HepG2 (cell line): Measurements from ENCODE around the gene MRPL2. TPM values are rescaled to one million over a fixed set of nuclear protein-coding genes. Genes with fewer than 3 reads are reported as not detected.

Source experiments
- ATAC-seq: fragments of 200-7000 bp; cut with Tn5 transposase; 3 replicates; pipeline ENCODE4 v1.9.1; 2020; ENCODE audit warnings: mild to moderate bottlenecking, moderate library complexity
- BruUV-seq: library from RNA; stranded (reverse); fragments of 400-500 nt; replicated peaks from 2 replicates; lab custom pipeline; 2021; lab: Mats Ljungman, UMichigan
- CTCF ChIA-PET: fragments of 300-600 bp; formaldehyde crosslinking; extraction: SDS; loops from one replicate; lab custom pipeline; 2021; ENCODE audit warnings: low total read pairs, inconsistent platforms, low intra/inter-chr PET ratio; lab: Yijun Ruan, JAX
- POLR2A ChIA-PET: fragments of 350-600 bp; sonication (Branson Sonifier 250); formaldehyde crosslinking; loops from one replicate; lab custom pipeline; 2020; ENCODE audit warnings: antibody characterized with exemption, inconsistent platforms; lab: Yijun Ruan, JAX
- DNase-seq: peaks from one replicate; pipeline ENCODE4 v3.0.0-alpha.2; 2015; ENCODE audit warnings: low spot score
- FAIRE-seq: peaks from 3 replicates; lab custom pipeline; 2011; peaks lifted over from hg19 to GRCh38; lab: Jason Lieb, UNC
- H2AFZ ChIP-seq: one replicate; pipeline ENCODE4 v1.6.1; 2011; ENCODE audit warnings: low read length, inconsistent platforms
- H3K27ac ChIP-seq: fragments of 300-600 bp; 3 replicates; pipeline ENCODE4 v1.8.0; 2011; ENCODE audit warnings: mixed run types, mild to moderate bottlenecking, mixed read lengths, low read length, inconsistent platforms; ENCODE audit not compliant: insufficient read depth; ENCODE audit errors: extremely low read length
- H3K27me3 ChIP-seq, 2 experiments: fragments of 200-600 bp in 1 of 2; 2 replicates in 1 of 2; 3 replicates in 1 of 2; pipeline versions ENCODE4 v1.6.0 to v1.8.0; 2011; ENCODE audit warnings: low read length in 2 of 2, mild to moderate bottlenecking in 2 of 2, moderate library complexity in 2 of 2, inconsistent platforms in 1 of 2; ENCODE audit not compliant: insufficient read depth in 2 of 2, control insufficient read depth in 1 of 2
- H3K36me3 ChIP-seq, 2 experiments: fragments of 200-600 bp in 1 of 2; replicated peaks in 1 of 2; 2 replicates in 1 of 2; 3 replicates in 1 of 2; pipeline versions ENCODE4 v1.5.1 to v1.8.0; 2011; ENCODE audit warnings: low read length in 2 of 2, inconsistent platforms in 1 of 2; ENCODE audit not compliant: insufficient read depth in 2 of 2, control insufficient read depth in 1 of 2
- H3K4me1 ChIP-seq: 2 replicates; pipeline ENCODE4 v1.5.1; 2012; ENCODE audit warnings: low read length, inconsistent platforms; ENCODE audit not compliant: insufficient read depth
- H3K4me2 ChIP-seq: 2 replicates; pipeline ENCODE4 v1.6.0; 2011; ENCODE audit warnings: low read depth, low read length, inconsistent platforms
- H3K4me3 ChIP-seq, 3 experiments: fragments of 200-600 bp in 1 of 3; sonication (generic), shearing (Covaris generic) in 1 of 3; replicated peaks in 1 of 3; 2 replicates each; pipeline ENCODE4 v1.5.1; 2011 to 2016; ENCODE audit warnings: low read length in 3 of 3, inconsistent platforms in 2 of 3, low read depth in 2 of 3, mild to moderate bottlenecking in 2 of 3, control low read depth in 1 of 3, mixed read lengths in 1 of 3; ENCODE audit not compliant: insufficient read depth in 1 of 3
- H3K79me2 ChIP-seq: one replicate; pipeline ENCODE4 v1.6.1; 2011; ENCODE audit warnings: low read length, inconsistent platforms; ENCODE audit not compliant: insufficient read depth
- H3K9ac ChIP-seq: 2 replicates; pipeline ENCODE4 v1.6.0; 2011; ENCODE audit warnings: mild to moderate bottlenecking, low read depth, low read length, inconsistent platforms; ENCODE audit not compliant: insufficient read depth
- H3K9me3 ChIP-seq: 2 replicates; pipeline ENCODE4 v1.5.1; 2012; ENCODE audit warnings: mild to moderate bottlenecking, low read length
- H4K20me1 ChIP-seq: 2 replicates; pipeline ENCODE4 v1.6.0; 2011; ENCODE audit warnings: inconsistent platforms, mild to moderate bottlenecking, low read length, moderate library complexity; ENCODE audit not compliant: insufficient read depth
- RAD21 ChIP-seq: fragments of 450-650 bp; formaldehyde crosslinking; IDR thresholded peaks from 2 replicates; pipeline ENCODE4 v1.5.0; 2020; ENCODE audit warnings: mild to moderate bottlenecking
- RBM22 ChIP-seq: fragments of 200-400 bp; formaldehyde crosslinking; optimal IDR thresholded peaks from 2 replicates; pipeline ENCODE3; 2017; ENCODE audit warnings: mild to moderate bottlenecking, low read length, moderate library complexity
- STAG1 ChIP-seq: sonication (generic); formaldehyde crosslinking; IDR thresholded peaks from 2 replicates; pipeline ENCODE4 v1.4.0; 2020; ENCODE audit warnings: missing genetic modification reagents
- SUZ12 ChIP-seq: fragments of 150-350 bp; IDR thresholded peaks from 2 replicates; pipeline ENCODE4 v1.6.1; 2014; ENCODE audit warnings: low read depth, low read length
- XRCC5 ChIP-seq: fragments of 200-400 bp; formaldehyde crosslinking; optimal IDR thresholded peaks from 2 replicates; pipeline ENCODE3; 2017; ENCODE audit warnings: mild to moderate bottlenecking, low read length
- ZNF232 ChIP-seq: sonication (generic); formaldehyde crosslinking; IDR thresholded peaks from 2 replicates; pipeline ENCODE4 v1.4.0; 2020; ENCODE audit warnings: missing genetic modification reagents, borderline replicate concordance
- ZNF552 ChIP-seq: sonication (generic); formaldehyde crosslinking; IDR thresholded peaks from 2 replicates; pipeline ENCODE4 v1.9.0; 2022; ENCODE audit warnings: missing genetic modification reagents, mild to moderate bottlenecking, borderline replicate concordance
- ZNF615 ChIP-seq: sonication (generic); formaldehyde crosslinking; IDR thresholded peaks from 2 replicates; pipeline ENCODE4 v1.5.0; 2020; ENCODE audit warnings: mild to moderate bottlenecking, missing genetic modification reagents, borderline replicate concordance
- WGBS: methylation state at CpG from one replicate; pipeline ENCODE4 v1.1.6; 2017; ENCODE audit warnings: low lambda C conversion rate; 5-methylcytosine and 5-hydroxymethylcytosine counted together
- in situ Hi-C: cut with HindIII; loops from 2 replicates; pipeline ENCODE4 v1.10.0; 2017; ENCODE audit warnings: low pct_unique_long_range_greater_than_20kb; ENCODE audit not compliant: extremely low pct_ligation_motif_present
- intact Hi-C: fragments of 100-400 bp; cut with micrococcal nuclease; formaldehyde crosslinking; loops from one replicate; pipeline ENCODE4 v1.10.0; 2022; ENCODE audit not compliant: unreplicated experiment
- polyA plus RNA-seq, 8 experiments: library from polyadenylated mRNA; depleted of rRNA in 3 of 8; stranded (reverse) in 7 of 8; unstranded in 1 of 8; fragments of >200 nt; fragmentation: Illumina TruSeq in 4 of 8; extraction: Trizol in 4 of 8; gene quantifications; 2 replicates each; pipeline versions ENCODE4 v1.2.1 to v1.2.3, GENCODE V29; 2011 to 2016; ENCODE audit warnings: low read depth in 4 of 8, missing spikeins in 1 of 8, mixed read lengths in 1 of 8; ENCODE audit not compliant: insufficient read depth in 1 of 8
- total RNA-seq, 5 experiments: library from RNA; depleted of rRNA; stranded (reverse); fragments of >200 nt; fragmentation: Illumina TruSeq; extraction: Trizol; gene quantifications; 2 replicates each; pipeline ENCODE4 v1.2.3, GENCODE V29; 2016; ENCODE audit warnings: low read depth in 1 of 5
- TF ChIP-seq, protein P1 (sequence below): sonication (generic); formaldehyde crosslinking; IDR thresholded peaks from 2 replicates; pipeline ENCODE4 v1.5.0; 2020; ENCODE audit warnings: mild to moderate bottlenecking, missing genetic modification reagents, moderate library complexity
- TF ChIP-seq, protein P2 (sequence below): fragments of 450-650 bp; IDR thresholded peaks from 2 replicates; pipeline ENCODE4 v1.6.1; 2017; ENCODE audit warnings: mild to moderate bottlenecking

The MRPL2 gene
- total and polyA plus RNA-seq, 2 of the 13 experiments (the other 11 are each of a cell fraction or from before 2014, with no cell fraction given), result 56.8 to 65.6 TPM

DNA sequence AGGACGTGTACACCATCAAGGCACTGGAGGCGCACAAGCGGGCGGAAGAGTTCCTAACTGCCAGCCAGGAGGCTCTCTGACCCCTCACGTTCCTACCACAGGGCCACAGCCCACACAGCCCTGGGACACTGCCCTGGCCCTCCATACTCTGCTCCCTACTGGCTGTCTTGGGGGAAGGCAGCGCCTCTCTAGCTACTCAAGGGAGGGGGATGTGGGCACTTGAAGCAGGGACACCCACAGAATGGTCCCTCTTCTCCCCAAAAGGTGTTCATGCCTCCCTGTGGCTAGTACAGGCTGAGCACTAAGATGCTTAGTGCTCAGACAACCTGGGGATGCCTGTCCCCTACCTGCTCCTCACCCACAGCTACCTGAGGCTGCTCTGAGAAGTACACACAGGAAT is 48.0 kb downstream of the MRPL2 start:
- ChIA-PET POLR2A (interaction anchor here (1.0 to 4.9 kb wide), 3 partner anchors 27 to 82 kb away, joined by 3 to 22 read pairs (median 3); partner anchors contain the start of genes CNPY3, CUL7 and PPP2R5D), CTCF (no interaction called here)
- no peak overlapping the region for H3K4me3 ChIP-seq
- no peak for FAIRE-seq
- no peak overlapping the region for H3K4me2 ChIP-seq
- in situ Hi-C loops, result no loop called here
- DNase-seq, result no peak
- no peak overlapping the region for H3K9ac ChIP-seq
- no peak for ATAC-seq
- H3K27ac ChIP-seq, result no peak overlapping the region
- H3K4me1 ChIP-seq, result peaks cover 29% of the 10 kb centered on the region
- TF ChIP-seq ZNF552 (CRISPR knock-in tag) (no peak), ZNF232 (no peak), RBM22 (peak; percentile 56)
- TF ChIP-seq, protein P1, sequence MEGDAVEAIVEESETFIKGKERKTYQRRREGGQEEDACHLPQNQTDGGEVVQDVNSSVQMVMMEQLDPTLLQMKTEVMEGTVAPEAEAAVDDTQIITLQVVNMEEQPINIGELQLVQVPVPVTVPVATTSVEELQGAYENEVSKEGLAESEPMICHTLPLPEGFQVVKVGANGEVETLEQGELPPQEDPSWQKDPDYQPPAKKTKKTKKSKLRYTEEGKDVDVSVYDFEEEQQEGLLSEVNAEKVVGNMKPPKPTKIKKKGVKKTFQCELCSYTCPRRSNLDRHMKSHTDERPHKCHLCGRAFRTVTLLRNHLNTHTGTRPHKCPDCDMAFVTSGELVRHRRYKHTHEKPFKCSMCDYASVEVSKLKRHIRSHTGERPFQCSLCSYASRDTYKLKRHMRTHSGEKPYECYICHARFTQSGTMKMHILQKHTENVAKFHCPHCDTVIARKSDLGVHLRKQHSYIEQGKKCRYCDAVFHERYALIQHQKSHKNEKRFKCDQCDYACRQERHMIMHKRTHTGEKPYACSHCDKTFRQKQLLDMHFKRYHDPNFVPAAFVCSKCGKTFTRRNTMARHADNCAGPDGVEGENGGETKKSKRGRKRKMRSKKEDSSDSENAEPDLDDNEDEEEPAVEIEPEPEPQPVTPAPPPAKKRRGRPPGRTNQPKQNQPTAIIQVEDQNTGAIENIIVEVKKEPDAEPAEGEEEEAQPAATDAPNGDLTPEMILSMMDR, result peak; percentile 22; the same call in 1 of the 2 replicates
- H3K9me3 ChIP-seq, result no peaks in the 10 kb centered on the region
- BruUV-seq, result no TSS peak
- no peaks in the 10 kb centered on the region for H4K20me1 ChIP-seq
- intact Hi-C loops, result loop anchor here (5.0 kb wide), 2 partner anchors 41 to 49 kb away; partner anchors contain the start of genes CUL7 and GNMT
- 93% methylated on average over 6 of the region's 6 CpGs for WGBS
- H3K79me2 ChIP-seq, result peaks cover 27% of the 10 kb centered on the region
- no peak overlapping the region for H2AFZ ChIP-seq
- H3K27me3 ChIP-seq, result no peaks in the 10 kb centered on the region; a peak in 1 of 5 replicates
- H3K36me3 ChIP-seq, result peaks cover 27 to 61% of the 10 kb centered on the region in 2 experiments

DNA sequence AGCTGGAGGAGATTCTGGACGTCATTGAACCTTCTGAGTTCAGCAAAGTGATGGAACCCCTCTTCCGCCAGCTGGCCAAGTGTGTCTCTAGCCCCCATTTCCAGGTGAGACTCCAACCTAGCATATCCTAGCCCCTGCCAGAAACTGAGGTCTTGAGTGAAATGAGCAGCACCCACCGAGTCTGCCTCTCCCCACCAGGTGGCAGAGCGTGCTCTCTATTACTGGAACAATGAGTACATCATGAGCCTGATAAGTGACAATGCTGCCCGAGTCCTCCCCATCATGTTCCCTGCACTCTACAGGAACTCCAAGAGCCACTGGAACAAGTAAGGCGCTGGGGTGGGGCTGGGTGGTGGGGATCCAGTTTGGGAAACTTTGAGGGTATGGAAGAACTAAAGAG is 50.1 kb downstream of the MRPL2 start:
- Histone ChIP-seq H4K20me1 (no peaks in the 10 kb centered on the region), H3K27ac (no peak overlapping the region), H3K9ac (no peak overlapping the region), H3K4me2 (no peak overlapping the region), H3K79me2 (peaks cover 13% of the 10 kb centered on the region), H3K4me3 (no peak overlapping the region), H2AFZ (no peak overlapping the region), H3K36me3 (peaks cover 29 to 69% of the 10 kb centered on the region in 2 experiments), H3K4me1 (peaks cover 14% of the 10 kb centered on the region), H3K27me3 (no peaks in the 10 kb centered on the region; a peak in 1 of 5 replicates), H3K9me3 (no peaks in the 10 kb centered on the region)
- BruUV-seq, result no TSS peak
- in situ Hi-C loops, result no loop called here
- intact Hi-C loops, result loop anchor here (1.0 kb wide), 2 partner anchors 26 to 134 kb away; no protein-coding TSS in a partner anchor
- ChIA-PET CTCF (interaction anchor here (1.0 to 1.6 kb wide), 2 partner anchors 121 to 135 kb away, joined by 4 to 6 read pairs; no protein-coding TSS in a partner anchor), POLR2A (interaction anchor here (0.8 to 4.9 kb wide), 2 partner anchors 25 to 40 kb away, joined by 3 to 22 read pairs; partner anchors contain the start of gene PPP2R5D)
- peak; percentile 49 for DNase-seq
- 67% methylated on average over 6 of the region's 6 CpGs for WGBS
- FAIRE-seq, result peak; percentile 85
- peak; percentile 12; the same call in 2 of the 3 replicates for ATAC-seq
- TF ChIP-seq, protein P2, sequence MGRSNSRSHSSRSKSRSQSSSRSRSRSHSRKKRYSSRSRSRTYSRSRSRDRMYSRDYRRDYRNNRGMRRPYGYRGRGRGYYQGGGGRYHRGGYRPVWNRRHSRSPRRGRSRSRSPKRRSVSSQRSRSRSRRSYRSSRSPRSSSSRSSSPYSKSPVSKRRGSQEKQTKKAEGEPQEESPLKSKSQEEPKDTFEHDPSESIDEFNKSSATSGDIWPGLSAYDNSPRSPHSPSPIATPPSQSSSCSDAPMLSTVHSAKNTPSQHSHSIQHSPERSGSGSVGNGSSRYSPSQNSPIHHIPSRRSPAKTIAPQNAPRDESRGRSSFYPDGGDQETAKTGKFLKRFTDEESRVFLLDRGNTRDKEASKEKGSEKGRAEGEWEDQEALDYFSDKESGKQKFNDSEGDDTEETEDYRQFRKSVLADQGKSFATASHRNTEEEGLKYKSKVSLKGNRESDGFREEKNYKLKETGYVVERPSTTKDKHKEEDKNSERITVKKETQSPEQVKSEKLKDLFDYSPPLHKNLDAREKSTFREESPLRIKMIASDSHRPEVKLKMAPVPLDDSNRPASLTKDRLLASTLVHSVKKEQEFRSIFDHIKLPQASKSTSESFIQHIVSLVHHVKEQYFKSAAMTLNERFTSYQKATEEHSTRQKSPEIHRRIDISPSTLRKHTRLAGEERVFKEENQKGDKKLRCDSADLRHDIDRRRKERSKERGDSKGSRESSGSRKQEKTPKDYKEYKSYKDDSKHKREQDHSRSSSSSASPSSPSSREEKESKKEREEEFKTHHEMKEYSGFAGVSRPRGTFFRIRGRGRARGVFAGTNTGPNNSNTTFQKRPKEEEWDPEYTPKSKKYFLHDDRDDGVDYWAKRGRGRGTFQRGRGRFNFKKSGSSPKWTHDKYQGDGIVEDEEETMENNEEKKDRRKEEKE, result no peak
- TF ChIP-seq, protein P1, result peak; percentile 73
- peak; percentile 49; the same call in 1 of the 2 replicates for TF ChIP-seq RAD21 (CRISPR knock-in tag)
- 0 out of 2 replicates have a peak, but pooled peaks have one; percentile 44 for TF ChIP-seq ZNF615 (CRISPR knock-in tag)
- no peak for TF ChIP-seq SUZ12
- peak; percentile 33 for TF ChIP-seq XRCC5
- peak; percentile 75 for TF ChIP-seq STAG1 (CRISPR knock-in tag)
